MV-4-11 (cell line): Measurements from ENCODE around the gene USP48.

Experiments used
- DNase-seq: peaks from one replicate; lab custom pipeline; 2025; lab: John Stamatoyannopoulos, UW

The USP48 gene

DNA sequence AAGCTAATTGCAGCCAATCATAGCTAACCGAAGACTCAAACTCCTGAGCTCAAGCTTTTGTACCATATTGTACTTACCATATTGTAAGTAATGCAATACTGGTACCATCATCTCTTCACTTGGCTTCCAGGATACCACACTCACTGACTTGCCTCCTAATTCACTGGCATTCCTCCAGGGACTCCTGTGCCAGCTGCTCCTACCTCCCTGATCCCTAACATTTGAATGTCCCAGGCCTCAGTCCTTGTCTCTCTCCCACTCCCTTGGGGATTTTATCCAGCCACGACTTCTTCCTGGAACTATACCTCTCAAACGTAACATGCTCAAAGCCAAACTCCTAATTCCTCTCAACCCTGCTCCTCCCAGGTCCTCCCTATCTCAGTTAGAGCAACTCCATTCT is 33.8 kb downstream of the USP48 start:
- DNase-seq = no peak

GRCh38 chr1:21743476-21743875 is 39.5 kb downstream of the USP48 start:
- DNase-seq = no peak

DNA sequence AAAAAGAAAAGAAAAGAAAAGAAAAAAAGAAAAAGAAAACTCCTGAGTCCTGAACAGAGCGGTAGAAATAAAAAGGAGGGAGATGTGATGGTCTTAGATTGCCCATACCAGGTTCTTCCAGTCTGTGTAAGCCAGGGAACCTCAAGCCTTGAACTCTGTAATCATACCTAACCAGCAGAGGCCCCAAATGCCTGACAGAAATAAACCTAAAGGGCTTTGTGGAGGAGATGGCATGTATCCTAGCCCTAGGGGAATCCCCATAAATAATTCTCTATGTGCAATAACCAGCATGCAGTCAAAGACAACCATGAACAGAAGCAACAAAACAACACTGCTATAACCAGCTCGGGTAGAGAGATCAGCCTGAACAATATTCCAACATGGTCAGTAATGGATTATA is 40.4 kb downstream of the USP48 start:
- DNase-seq = no peak

- no peak for DNase-seq
Measured at GRCh38 chr1:21741206-21741605, 41.7 kb downstream of the USP48 start.

DNA sequence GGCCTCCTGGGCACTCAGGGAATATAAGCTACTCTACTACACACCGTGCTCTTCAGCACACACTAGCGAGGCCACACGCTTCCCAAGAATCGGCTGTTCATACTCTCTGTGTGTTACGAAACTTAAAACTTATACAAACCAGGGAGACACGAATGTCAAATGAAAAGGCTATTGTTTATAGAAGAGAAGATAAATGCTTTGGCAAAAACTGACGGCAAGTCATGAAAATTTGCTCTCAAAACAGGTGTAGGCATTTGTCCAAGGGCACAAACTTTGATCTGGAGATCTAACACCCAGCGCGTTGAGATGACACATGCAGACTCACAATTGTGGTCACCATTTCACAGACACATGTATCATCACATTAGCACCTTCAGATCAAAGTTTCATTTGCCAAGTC is 46.1 kb downstream of the USP48 start:
- no peak for DNase-seq

- no peak for DNase-seq
Measured at GRCh38 chr1:21736011-21736410, 46.9 kb downstream of the USP48 start.

DNA sequence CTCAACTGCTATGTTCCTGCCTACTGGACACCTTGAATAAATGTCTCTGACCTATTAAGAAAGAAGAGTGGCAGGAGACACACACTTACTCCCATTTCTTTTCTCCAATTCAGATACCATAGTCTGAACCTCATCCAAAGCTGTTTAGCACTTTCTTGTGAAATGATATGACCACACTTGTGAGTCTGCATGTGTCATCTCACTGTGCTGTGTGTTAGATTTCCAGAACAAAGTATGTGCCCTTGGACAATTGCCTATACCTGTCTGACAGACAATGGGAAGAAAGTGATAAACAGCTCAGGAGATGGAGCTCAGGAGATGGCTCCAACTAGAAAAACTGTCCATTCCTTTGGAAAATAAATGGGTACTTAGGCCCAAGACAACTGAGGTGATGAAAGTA is 48.4 kb downstream of the USP48 start:
- DNase-seq = no peak

- DNase-seq = no peak
Measured at GRCh38 chr1:21732664-21733063, 50.3 kb downstream of the USP48 start.

DNA sequence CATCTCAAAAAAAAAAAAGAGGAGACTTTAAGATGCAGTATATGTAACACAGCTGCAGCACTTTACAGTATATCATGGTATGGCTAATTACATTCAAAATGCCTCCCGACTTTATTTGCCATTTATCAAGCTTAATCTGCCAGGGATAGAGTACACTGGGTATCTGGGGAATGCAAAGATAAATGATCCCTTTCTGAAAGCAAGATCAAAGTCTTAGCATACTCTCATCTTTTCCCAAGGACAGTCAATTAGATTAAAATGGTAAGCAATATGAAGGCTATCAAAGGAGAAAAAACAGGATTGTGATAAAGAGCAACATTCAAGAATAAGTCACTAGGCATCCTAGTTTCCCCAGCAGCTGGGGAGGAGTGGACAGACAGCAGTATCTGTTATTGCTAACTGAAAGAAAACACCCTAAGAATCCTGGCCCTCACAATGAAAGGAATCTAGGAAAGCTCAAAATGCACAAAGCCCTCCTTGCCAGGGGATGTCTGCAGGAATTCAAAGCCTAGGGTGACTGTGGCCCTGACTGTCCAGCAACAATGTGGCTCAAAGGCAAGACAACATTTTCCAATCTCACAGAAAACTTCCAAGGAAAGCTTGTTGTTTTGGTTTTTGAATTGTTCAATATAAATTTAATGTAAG is 57.1 kb downstream of the USP48 start:
- no peak for DNase-seq

- no peak for DNase-seq
Measured at GRCh38 chr1:21724570-21724969, 58.4 kb downstream of the USP48 start.

DNA sequence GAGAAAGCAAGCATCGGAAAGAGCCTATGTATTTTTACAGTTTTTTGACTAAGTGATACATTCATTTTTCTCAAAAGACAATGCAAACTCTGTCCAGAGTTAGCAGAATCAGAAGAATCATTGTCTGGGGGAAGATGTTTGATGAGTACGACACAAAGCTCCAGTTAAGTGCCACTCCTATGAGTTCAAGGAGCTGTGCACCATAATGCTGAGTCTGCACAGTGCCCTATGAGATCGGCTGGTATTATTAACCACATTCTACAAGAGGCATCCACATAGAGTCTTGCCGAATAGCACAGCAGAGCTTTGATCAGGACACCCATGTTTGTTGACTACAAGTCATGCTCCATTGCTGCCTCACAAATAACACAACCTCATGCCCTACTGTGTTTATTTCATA is 58.9 kb downstream of the USP48 start:
- DNase-seq = no peak

GRCh38 chr1:21721295-21721985 is 61.5 kb downstream of the USP48 start:
- DNase-seq = no peak

DNA sequence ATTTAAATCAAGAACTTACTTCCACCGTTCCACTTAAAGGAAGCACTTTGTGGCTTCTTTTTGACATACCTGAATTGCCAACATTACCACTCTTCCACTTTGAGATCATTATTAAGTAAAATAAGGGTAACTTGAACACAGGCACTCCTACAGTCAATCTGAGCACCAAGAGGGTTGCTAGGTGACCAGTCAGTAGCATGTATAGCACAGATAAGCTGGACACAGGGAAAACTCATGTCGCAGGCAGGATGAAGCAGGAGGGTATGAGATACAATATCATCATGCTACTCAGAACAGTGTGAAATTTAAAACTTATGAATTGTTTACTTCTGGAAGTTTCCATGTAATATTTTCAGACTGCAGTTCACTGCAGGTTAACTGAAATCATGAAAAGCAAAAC is 66.8 kb downstream of the USP48 start:
- no peak for DNase-seq

GRCh38 chr1:21707891-21708290 is 75.1 kb downstream of the USP48 start:
- DNase-seq = no peak

- no peak for DNase-seq
Measured at GRCh38 chr1:21707086-21707840, 75.7 kb downstream of the USP48 start.

- peak; percentile 72 for DNase-seq
Measured at GRCh38 chr1:21706151-21706835, 76.7 kb downstream of the USP48 start.

DNA sequence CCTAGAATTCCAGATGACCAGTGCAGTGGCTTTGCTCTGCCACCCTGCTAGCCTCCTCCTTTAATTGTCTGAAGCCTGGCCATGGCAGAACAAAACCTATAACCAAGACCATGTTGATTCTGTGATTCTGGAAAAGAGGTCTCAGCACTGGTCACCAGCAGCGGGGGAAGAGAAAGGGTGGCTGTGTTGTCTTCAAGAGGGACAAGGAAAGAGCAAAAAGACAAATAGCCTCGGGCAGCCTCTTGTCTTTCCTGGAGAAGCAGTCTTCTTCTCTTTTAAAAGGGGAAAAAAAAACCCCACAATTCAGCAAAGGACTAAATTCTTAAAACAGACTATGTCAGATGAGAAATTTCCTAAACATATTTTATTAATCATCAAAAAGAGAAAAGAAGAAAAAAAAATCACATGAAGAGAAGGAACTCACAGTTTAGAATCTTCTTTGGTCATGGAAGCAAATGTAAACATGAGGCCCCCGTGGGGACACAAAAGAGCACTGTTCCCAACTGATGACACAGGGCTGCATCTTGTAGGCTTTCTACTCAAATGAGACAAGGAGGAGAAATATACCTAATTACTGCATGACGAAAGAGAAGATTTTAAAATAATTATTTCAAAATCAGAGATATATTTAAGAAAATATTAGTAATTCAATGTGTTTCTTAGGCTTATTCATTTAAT is 77.5 kb downstream of the USP48 start:
- DNase-seq = no peak

DNA sequence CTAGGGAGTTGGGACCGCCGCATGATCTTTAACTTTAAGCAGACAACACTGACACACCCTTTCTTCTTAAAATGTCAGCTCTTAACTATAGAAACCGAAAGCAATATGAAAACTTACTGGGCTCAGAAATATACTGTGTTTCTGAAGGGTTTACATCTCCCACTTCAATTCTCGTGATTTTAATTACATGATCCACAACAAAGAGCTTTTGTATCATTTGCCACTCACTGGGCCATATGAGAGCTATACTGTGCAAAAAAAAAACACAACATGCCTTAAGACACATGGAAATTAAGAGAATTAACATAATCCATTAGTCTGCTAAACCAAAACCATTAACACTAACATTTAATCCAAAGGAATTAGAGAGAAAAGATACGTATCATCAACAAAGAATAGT is 78.8 kb downstream of the USP48 start:
- DNase-seq = no peak

- peak; percentile 23 for DNase-seq
Measured at GRCh38 chr1:21703318-21703963, 79.5 kb downstream of the USP48 start.

DNA sequence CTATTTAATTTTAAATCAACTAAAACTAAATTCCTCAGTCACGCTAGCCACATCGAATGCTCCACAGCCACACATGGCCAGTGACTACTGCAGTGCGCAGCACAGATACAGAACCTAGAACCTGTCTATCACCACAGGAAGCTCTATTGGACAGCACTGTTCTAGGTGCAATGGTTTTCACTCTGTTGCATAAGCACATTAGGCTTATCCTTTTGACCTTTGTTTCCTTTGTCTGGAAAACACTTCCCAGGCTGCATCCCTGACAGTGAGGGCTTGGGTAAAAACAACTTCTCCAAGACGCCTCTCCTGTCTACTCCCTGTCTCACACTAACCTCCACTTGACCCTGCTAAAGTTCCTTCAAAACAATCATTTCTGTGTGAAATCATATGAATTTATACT is 80.2 kb downstream of the USP48 start:
- DNase-seq = no peak

DNA sequence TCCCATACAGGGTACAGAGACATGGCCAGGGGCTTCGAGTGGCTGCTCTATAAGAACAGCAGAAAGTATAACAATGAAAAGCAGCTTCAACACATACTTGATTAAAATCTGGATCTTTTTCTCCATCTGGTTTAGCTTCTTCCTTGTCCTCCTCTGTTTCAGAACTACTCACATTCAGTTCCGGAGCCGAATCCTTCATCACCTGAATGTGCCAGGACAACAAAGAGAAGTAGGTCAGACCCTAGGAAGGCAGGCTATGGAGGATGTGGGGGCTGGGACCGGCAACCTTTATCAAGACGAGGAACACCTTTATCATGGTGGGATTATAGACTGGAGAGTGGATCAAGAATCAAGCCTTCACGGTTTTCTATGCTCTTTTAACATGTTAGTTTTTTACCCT is 81.5 kb downstream of the USP48 start:
- no peak for DNase-seq

DNA sequence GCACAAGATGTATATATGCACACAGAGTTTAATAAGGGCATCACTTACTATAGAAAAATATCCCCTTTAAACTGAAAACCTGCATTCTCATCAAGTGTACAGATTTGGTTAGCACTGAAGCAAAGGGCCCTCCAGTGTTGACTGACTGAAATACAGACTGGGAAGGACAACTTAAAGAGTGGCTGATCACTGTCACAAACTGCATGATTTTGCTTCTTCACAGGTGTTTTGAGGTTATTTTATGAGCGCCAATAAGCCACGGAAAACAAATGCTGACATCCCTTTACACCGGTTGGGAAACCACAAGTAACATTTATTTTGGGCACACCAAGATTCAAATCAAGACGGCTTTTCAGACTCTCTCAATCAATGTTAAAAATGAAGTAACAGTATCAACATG is 82.9 kb downstream of the USP48 start:
- no peak for DNase-seq
